GM19025 (cell line): ENCODE results near the gene CCL23.
"Not testable (repeated sequence)": the region's sequence is repeated elsewhere in the genome, so short reads cannot be mapped to it uniquely, and the experiment has no call there.

Source experiments
- ATAC-seq: cut with Tn5 transposase; IDR thresholded peaks from one replicate; pipeline ENCODE4 v1.9.1; 2021; ENCODE audit warnings: mild to moderate bottlenecking, low read depth, moderate library complexity; ENCODE audit not compliant: unreplicated experiment

Gene CCL23

GRCh38 chr17:36008998-36009665 is 8.6 kb downstream of the CCL23 start:
- ATAC-seq: no peak

GRCh38 chr17:36004594-36005108 is 13.1 kb downstream of the CCL23 start:
- no peak for ATAC-seq

- ATAC-seq: no peak
Observed at GRCh38 chr17:36002631-36003030, 15.1 kb downstream of the CCL23 start.

GRCh38 chr17:36001862-36002603 is 15.7 kb downstream of the CCL23 start:
- ATAC-seq: no peak

- no peak for ATAC-seq
Observed at GRCh38 chr17:36001110-36001771, 16.5 kb downstream of the CCL23 start, which contains the start of gene CCL15. TSS of gene CCL15 (minus strand) at chr17:36001553. CDS start at chr17:36001492, 61 bp downstream.

- ATAC-seq: no peak
Observed at GRCh38 chr17:36000732-36001109, 17.1 kb downstream of the CCL23 start.

GRCh38 chr17:35998756-35999155 is 19.0 kb downstream of the CCL23 start:
- ATAC-seq: no peak

GRCh38 chr17:35998018-35998545 is 19.7 kb downstream of the CCL23 start:
- ATAC-seq: no peak

GRCh38 chr17:35995346-35995745 is 22.4 kb downstream of the CCL23 start:
- ATAC-seq: not testable (repeated sequence)

- ATAC-seq: no peak
Observed at GRCh38 chr17:35991075-35991474, 26.7 kb downstream of the CCL23 start.

GRCh38 chr17:35988164-35988563 is 29.6 kb downstream of the CCL23 start:
- ATAC-seq: no peak

GRCh38 chr17:35986643-35987042 is 31.1 kb downstream of the CCL23 start, which contains the start of gene CCL14:
TSS of gene CCL14 (minus strand) at chr17:35986729. CDS start at chr17:35986649, 80 bp downstream.
- no peak for ATAC-seq

GRCh38 chr17:35984140-35984539 is 33.6 kb downstream of the CCL23 start:
- ATAC-seq: no peak

GRCh38 chr17:35982409-35983191 is 35.2 kb downstream of the CCL23 start:
- no peak for ATAC-seq

- ATAC-seq: no peak
Observed at GRCh38 chr17:35981908-35982330, 35.9 kb downstream of the CCL23 start.

- no peak for ATAC-seq
Observed at GRCh38 chr17:35981246-35981645, 36.5 kb downstream of the CCL23 start, which contains the start of gene CCL16. TSS of gene CCL16 (minus strand) at chr17:35981497. CDS start at chr17:35981420, 77 bp downstream.

GRCh38 chr17:35978346-35978745 is 39.4 kb downstream of the CCL23 start:
- no peak for ATAC-seq

- no peak for ATAC-seq
Observed at GRCh38 chr17:35977509-35977908, 40.3 kb downstream of the CCL23 start.

GRCh38 chr17:35973333-35974260 is 44.2 kb downstream of the CCL23 start:
- no peak for ATAC-seq
